ENCODE results near the gene TEKT3. TPM values are rescaled to one million over a fixed set of nuclear protein-coding genes. Genes with fewer than 3 reads are reported as not detected.

TEKT3 gene
- total and polyA plus RNA-seq, 11 donors: 0.06 to 1.0 (median 0.50) TPM; not detected in 3

GRCh38 chr17:15371376-15372130, 30.2 kb upstream of the TEKT3 start:
- 93 to 95% (median 94%) methylated on average over 9 of the region's 9 CpGs for WGBS, 4 donors
- no peak for ATAC-seq

GRCh38 chr17:15368600-15368999, 27.2 kb upstream of the TEKT3 start:
- no peak overlapping the region for H3K27ac ChIP-seq
- TF ChIP-seq CTCF (IDR thresholded peaks at IDR 0.05): no peak
- no peak for TF ChIP-seq POLR2A (IDR thresholded peaks at IDR 0.05)

More at GRCh38 chr17:15371376-15372130, 30.2 kb upstream of the TEKT3 start:
- TF ChIP-seq CTCF (IDR thresholded peaks at IDR 0.05) (no peak), POLR2A (IDR thresholded peaks at IDR 0.05) (no peak)
- H3K4me1 ChIP-seq: no peaks in the 10 kb centered on the region
- no peak overlapping the region for H3K4me3 ChIP-seq
- H3K9me3 ChIP-seq: peaks cover 0 to 3% (median 0%) of the 10 kb centered on the region in 12 donors
- intact Hi-C loops (cut with DNase I): no loop called here
- no peaks in the 10 kb centered on the region for H3K36me3 ChIP-seq
- no peak overlapping the region for H3K27ac ChIP-seq
- peaks cover 0 to 3% (median 0%) of the 10 kb centered on the region in 9 donors for H3K27me3 ChIP-seq
- no peak for DNase-seq

GRCh38 chr17:15366026-15366425, 24.6 kb upstream of the TEKT3 start:
- Histone ChIP-seq H3K27ac (no peak overlapping the region), H3K4me3 (no peak overlapping the region), H3K27me3 (peaks cover 0 to 3% (median 0%) of the 10 kb centered on the region in 9 donors), H3K9me3 (peaks cover 0 to 3% (median 0%) of the 10 kb centered on the region in 12 donors), H3K4me1 (no peaks in the 10 kb centered on the region), H3K36me3 (no peaks in the 10 kb centered on the region)
- TF ChIP-seq CTCF (IDR thresholded peaks at IDR 0.05): no peak
- no peak for TF ChIP-seq POLR2A (IDR thresholded peaks at IDR 0.05)
- 74 to 84% (median 81%) methylated on average over 4 of the region's 4 CpGs for WGBS, 4 donors
- ATAC-seq (no peak), DNase-seq (no peak)
- intact Hi-C loops (cut with DNase I): no loop called here

More at GRCh38 chr17:15368600-15368999, 27.2 kb upstream of the TEKT3 start:
- 67 to 79% (median 71%) methylated on average over 2 of the region's 2 CpGs for WGBS, 4 donors
- no peaks in the 10 kb centered on the region for H3K36me3 ChIP-seq
- peaks cover 0 to 3% (median 0%) of the 10 kb centered on the region in 9 donors for H3K27me3 ChIP-seq
- intact Hi-C loops (cut with DNase I): no loop called here
- no peaks in the 10 kb centered on the region for H3K4me1 ChIP-seq
- no peak overlapping the region for H3K4me3 ChIP-seq
- ATAC-seq: no peak
- H3K9me3 ChIP-seq: peaks cover 0 to 3% (median 0%) of the 10 kb centered on the region in 12 donors
- DNase-seq: no peak

- ATAC-seq (peak; percentile 55 to 78 (median 69)), DNase-seq (peak in 2 of 5 donors; percentile 42 to 47)
- no peak for TF ChIP-seq CTCF (IDR thresholded peaks at IDR 0.05)
- intact Hi-C loops (cut with DNase I): no loop called here
- WGBS, 4 donors: 86 to 91% (median 89%) methylated on average over 3 of the region's 3 CpGs
- H3K36me3 ChIP-seq: no peaks in the 10 kb centered on the region
- no peaks in the 10 kb centered on the region for H3K27me3 ChIP-seq
- H3K4me1 ChIP-seq: no peaks in the 10 kb centered on the region
- peaks cover 0 to 3% (median 0%) of the 10 kb centered on the region in 12 donors for H3K9me3 ChIP-seq
- H3K4me3 ChIP-seq: no peak overlapping the region
- peak overlapping the region in 1 of 12 donors; percentile 33 for H3K27ac ChIP-seq
These were observed 23.2 kb upstream of the TEKT3 start for GRCh38 chr17:15364615-15365014.

Data from heart left ventricle (tissue), 16 donors.